WTC11 (cell line): ENCODE data around the gene PITPNC1. TPM values are rescaled to one million over a fixed set of nuclear protein-coding genes. Genes with fewer than 3 reads are reported as not detected.

Experiments used
- ATAC-seq: fragments of 200-7000 bp; cut with Tn5 transposase; 2 replicates; pipeline ENCODE4 v1.10.0; 2021; ENCODE audit warnings: mild to moderate bottlenecking, moderate library complexity
- CTCF ChIA-PET: fragments of 300-600 bp; sonication (Branson Sonifier 250); formaldehyde crosslinking; loops from one replicate; lab custom pipeline; 2021; ENCODE audit warnings: antibody characterized with exemption; lab: Charles Lee
- POLR2A ChIA-PET: fragments of 350-600 bp; sonication (Branson Sonifier 250); formaldehyde crosslinking; loops from one replicate; lab custom pipeline; 2021; ENCODE audit warnings: antibody characterized with exemption; lab: Charles Lee
- DNase-seq: peaks from one replicate; pipeline ENCODE4 v3.0.0; 2021; ENCODE audit warnings: low spot score
- H3K27ac Mint-ChIP-seq: 2 replicates; pipeline ENCODE4 v1.8.0; 2021; ENCODE audit warnings: mixed read lengths
- H3K27me3 Mint-ChIP-seq: 2 replicates; pipeline ENCODE4 v1.8.0; 2021; ENCODE audit warnings: low read depth, mild to moderate bottlenecking, moderate library complexity, mixed read lengths
- H3K36me3 Mint-ChIP-seq: 2 replicates; pipeline ENCODE4 v1.8.0; 2021; ENCODE audit warnings: mixed read lengths
- H3K4me1 Mint-ChIP-seq: 2 replicates; pipeline ENCODE4 v1.8.0; 2022; ENCODE audit warnings: mixed read lengths
- H3K4me3 Mint-ChIP-seq: 2 replicates; pipeline ENCODE4 v1.8.0; 2021; ENCODE audit warnings: mild to moderate bottlenecking, moderate library complexity, mixed read lengths
- H3K9me3 Mint-ChIP-seq: 2 replicates; pipeline ENCODE4 v1.8.0; 2021; ENCODE audit warnings: mixed read lengths
- AR ChIP-seq: fragments of 250-450 bp; sonication (Bioruptor Pico); IDR thresholded peaks from 2 replicates; pipeline ENCODE4 v1.9.0; 2021; ENCODE audit warnings: mild to moderate bottlenecking
- ATF6 ChIP-seq: sonication (generic); formaldehyde crosslinking; IDR thresholded peaks from 2 replicates; pipeline ENCODE4 v1.8.1; 2023; ENCODE audit warnings: mild to moderate bottlenecking, missing genetic modification reagents
- CREB1 ChIP-seq: sonication (generic); formaldehyde crosslinking; IDR thresholded peaks from 2 replicates; pipeline ENCODE4 v1.8.0; 2023; ENCODE audit warnings: mild to moderate bottlenecking, missing genetic modification reagents
- E2F1 ChIP-seq: sonication (generic); formaldehyde crosslinking; IDR thresholded peaks from 2 replicates; pipeline ENCODE4 v1.8.0; 2022; ENCODE audit warnings: mild to moderate bottlenecking, missing genetic modification reagents
- ELF4 ChIP-seq: sonication (generic); formaldehyde crosslinking; IDR thresholded peaks from 2 replicates; pipeline ENCODE4 v1.8.1; 2022; ENCODE audit warnings: low read depth, mild to moderate bottlenecking, moderate library complexity, missing genetic modification reagents
- FOXK1 ChIP-seq: sonication (generic); formaldehyde crosslinking; IDR thresholded peaks from 2 replicates; pipeline ENCODE4 v1.8.0; 2022; ENCODE audit warnings: mild to moderate bottlenecking, moderate library complexity, missing genetic modification reagents
- GTF2I ChIP-seq: fragments of 250-450 bp; sonication (Bioruptor Pico); conservative IDR thresholded peaks from 2 replicates; pipeline ENCODE4 v1.4.0; 2021; ENCODE audit warnings: mild to moderate bottlenecking
- MYBL2 ChIP-seq: sonication (generic); formaldehyde crosslinking; IDR thresholded peaks from 2 replicates; pipeline ENCODE4 v1.8.1; 2023; ENCODE audit warnings: mild to moderate bottlenecking, moderate library complexity, missing genetic modification reagents
- NFYB ChIP-seq: sonication (generic); formaldehyde crosslinking; conservative IDR thresholded peaks from 2 replicates; pipeline ENCODE4 v1.8.0; 2022; ENCODE audit warnings: low read depth, missing genetic modification reagents
- NR1H2 ChIP-seq: sonication (generic); formaldehyde crosslinking; IDR thresholded peaks from 2 replicates; pipeline ENCODE4 v1.9.0; 2021; ENCODE audit warnings: mild to moderate bottlenecking, moderate library complexity, missing genetic modification reagents
- OVOL2 ChIP-seq: fragments of 250-450 bp; sonication (Bioruptor Pico); IDR thresholded peaks from 2 replicates; pipeline ENCODE4 v1.9.0; 2021; ENCODE audit warnings: mild to moderate bottlenecking, borderline replicate concordance
- TCF7 ChIP-seq: sonication (generic); formaldehyde crosslinking; IDR thresholded peaks from 2 replicates; pipeline ENCODE4 v1.8.0; 2022; ENCODE audit warnings: mild to moderate bottlenecking, low read depth, missing genetic modification reagents, moderate library complexity
- ZNF219 ChIP-seq: sonication (generic); formaldehyde crosslinking; IDR thresholded peaks from 2 replicates; pipeline ENCODE4 v1.8.0; 2023; ENCODE audit warnings: missing genetic modification reagents, mild to moderate bottlenecking, borderline replicate concordance
- ZNF671 ChIP-seq: fragments of 250-450 bp; sonication (Bioruptor Pico); IDR thresholded peaks from 2 replicates; pipeline ENCODE4 v1.8.0; 2021; ENCODE audit warnings: mild to moderate bottlenecking
- ZSCAN18 ChIP-seq: fragments of 250-450 bp; sonication (Bioruptor Pico); IDR thresholded peaks from 2 replicates; pipeline ENCODE4 v2.1.2; 2022; ENCODE audit warnings: mild to moderate bottlenecking, moderate library complexity
- total RNA-seq: library from RNA; stranded (reverse); gene quantifications from 3 replicates; pipeline ENCODE4 v1.2.3, GENCODE V29; 2021
- TF ChIP-seq, protein P1 (sequence below): sonication (generic); formaldehyde crosslinking; IDR thresholded peaks from 2 replicates; pipeline ENCODE4 v1.8.0; 2022; ENCODE audit warnings: mild to moderate bottlenecking, missing genetic modification reagents
- TF ChIP-seq, protein P2 (sequence below): sonication (generic); formaldehyde crosslinking; IDR thresholded peaks from 2 replicates; pipeline ENCODE4 v1.8.1; 2023; ENCODE audit warnings: mild to moderate bottlenecking, moderate library complexity, missing genetic modification reagents
- TF ChIP-seq, protein P3 (sequence below): sonication (generic); formaldehyde crosslinking; IDR thresholded peaks from 2 replicates; pipeline ENCODE4 v1.8.1; 2022; ENCODE audit warnings: missing genetic modification reagents, borderline replicate concordance
- TF ChIP-seq, protein P4 (sequence below): sonication (generic); formaldehyde crosslinking; IDR thresholded peaks from 2 replicates; pipeline ENCODE4 v1.8.1; 2022; ENCODE audit warnings: low read depth, missing genetic modification reagents, borderline replicate concordance
- TF ChIP-seq, protein P5 (sequence below): sonication (generic); formaldehyde crosslinking; IDR thresholded peaks from 2 replicates; pipeline ENCODE4 v1.8.1; 2023; ENCODE audit warnings: mild to moderate bottlenecking, missing genetic modification reagents, borderline replicate concordance

PITPNC1 gene
- total RNA-seq, 1 experiment from 2014 or later: 39.8 TPM

GRCh38 chr17:67379251-67379630 is 2.2 kb downstream of the PITPNC1 start:
- ATAC-seq: no peak
- ChIA-PET POLR2A (interaction anchor here (0.5 to 1.5 kb wide), 5 partner anchors 13 to 330 kb away, joined by 3 to 4 read pairs (median 3); partner anchors contain the start of gene PSMD12), CTCF (interaction anchor here (0.5 to 3.2 kb wide), 37 partner anchors 9 to 1361 kb away, joined by 3 to 36 read pairs (median 4); no protein-coding TSS in a partner anchor)
- no peak for DNase-seq
- no peak for TF ChIP-seq AR
- no peak for TF ChIP-seq TCF7
- TF ChIP-seq CREB1 (CRISPR knock-in tag): no peak
- TF ChIP-seq, protein P1, sequence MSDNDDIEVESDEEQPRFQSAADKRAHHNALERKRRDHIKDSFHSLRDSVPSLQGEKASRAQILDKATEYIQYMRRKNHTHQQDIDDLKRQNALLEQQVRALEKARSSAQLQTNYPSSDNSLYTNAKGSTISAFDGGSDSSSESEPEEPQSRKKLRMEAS (CRISPR knock-in tag): no peak
- no peak for TF ChIP-seq ZNF219 (CRISPR knock-in tag)
- TF ChIP-seq GTF2I (CRISPR knock-in tag): no peak
- TF ChIP-seq, protein P2, sequence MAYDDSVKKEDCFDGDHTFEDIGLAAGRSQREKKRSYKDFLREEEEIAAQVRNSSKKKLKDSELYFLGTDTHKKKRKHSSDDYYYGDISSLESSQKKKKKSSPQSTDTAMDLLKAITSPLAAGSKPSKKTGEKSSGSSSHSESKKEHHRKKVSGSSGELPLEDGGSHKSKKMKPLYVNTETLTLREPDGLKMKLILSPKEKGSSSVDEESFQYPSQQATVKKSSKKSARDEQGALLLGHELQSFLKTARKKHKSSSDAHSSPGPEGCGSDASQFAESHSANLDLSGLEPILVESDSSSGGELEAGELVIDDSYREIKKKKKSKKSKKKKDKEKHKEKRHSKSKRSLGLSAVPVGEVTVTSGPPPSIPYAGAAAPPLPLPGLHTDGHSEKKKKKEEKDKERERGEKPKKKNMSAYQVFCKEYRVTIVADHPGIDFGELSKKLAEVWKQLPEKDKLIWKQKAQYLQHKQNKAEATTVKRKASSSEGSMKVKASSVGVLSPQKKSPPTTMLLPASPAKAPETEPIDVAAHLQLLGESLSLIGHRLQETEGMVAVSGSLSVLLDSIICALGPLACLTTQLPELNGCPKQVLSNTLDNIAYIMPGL (CRISPR knock-in tag): no peak
- TF ChIP-seq NFYB (CRISPR knock-in tag): no peak
- TF ChIP-seq NR1H2 (CRISPR knock-in tag): no peak
- TF ChIP-seq E2F1 (CRISPR knock-in tag): no peak
- TF ChIP-seq, protein P3, sequence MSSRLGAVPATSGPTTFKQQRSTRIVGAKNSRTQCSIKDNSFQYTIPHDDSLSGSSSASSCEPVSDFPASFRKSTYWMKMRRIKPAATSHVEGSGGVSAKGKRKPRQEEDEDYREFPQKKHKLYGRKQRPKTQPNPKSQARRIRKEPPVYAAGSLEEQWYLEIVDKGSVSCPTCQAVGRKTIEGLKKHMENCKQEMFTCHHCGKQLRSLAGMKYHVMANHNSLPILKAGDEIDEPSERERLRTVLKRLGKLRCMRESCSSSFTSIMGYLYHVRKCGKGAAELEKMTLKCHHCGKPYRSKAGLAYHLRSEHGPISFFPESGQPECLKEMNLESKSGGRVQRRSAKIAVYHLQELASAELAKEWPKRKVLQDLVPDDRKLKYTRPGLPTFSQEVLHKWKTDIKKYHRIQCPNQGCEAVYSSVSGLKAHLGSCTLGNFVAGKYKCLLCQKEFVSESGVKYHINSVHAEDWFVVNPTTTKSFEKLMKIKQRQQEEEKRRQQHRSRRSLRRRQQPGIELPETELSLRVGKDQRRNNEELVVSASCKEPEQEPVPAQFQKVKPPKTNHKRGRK: no peak
- no peak for TF ChIP-seq OVOL2 (CRISPR knock-in tag)
- no peak for TF ChIP-seq ZNF671 (CRISPR knock-in tag)
- TF ChIP-seq FOXK1 (CRISPR knock-in tag): no peak
- TF ChIP-seq MYBL2: no peak
- TF ChIP-seq, protein P4, sequence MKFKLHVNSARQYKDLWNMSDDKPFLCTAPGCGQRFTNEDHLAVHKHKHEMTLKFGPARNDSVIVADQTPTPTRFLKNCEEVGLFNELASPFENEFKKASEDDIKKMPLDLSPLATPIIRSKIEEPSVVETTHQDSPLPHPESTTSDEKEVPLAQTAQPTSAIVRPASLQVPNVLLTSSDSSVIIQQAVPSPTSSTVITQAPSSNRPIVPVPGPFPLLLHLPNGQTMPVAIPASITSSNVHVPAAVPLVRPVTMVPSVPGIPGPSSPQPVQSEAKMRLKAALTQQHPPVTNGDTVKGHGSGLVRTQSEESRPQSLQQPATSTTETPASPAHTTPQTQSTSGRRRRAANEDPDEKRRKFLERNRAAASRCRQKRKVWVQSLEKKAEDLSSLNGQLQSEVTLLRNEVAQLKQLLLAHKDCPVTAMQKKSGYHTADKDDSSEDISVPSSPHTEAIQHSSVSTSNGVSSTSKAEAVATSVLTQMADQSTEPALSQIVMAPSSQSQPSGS: no peak
- no peak for TF ChIP-seq ATF6 (CRISPR knock-in tag)
- no peak for TF ChIP-seq ZSCAN18 (CRISPR knock-in tag)
- TF ChIP-seq, protein P5, sequence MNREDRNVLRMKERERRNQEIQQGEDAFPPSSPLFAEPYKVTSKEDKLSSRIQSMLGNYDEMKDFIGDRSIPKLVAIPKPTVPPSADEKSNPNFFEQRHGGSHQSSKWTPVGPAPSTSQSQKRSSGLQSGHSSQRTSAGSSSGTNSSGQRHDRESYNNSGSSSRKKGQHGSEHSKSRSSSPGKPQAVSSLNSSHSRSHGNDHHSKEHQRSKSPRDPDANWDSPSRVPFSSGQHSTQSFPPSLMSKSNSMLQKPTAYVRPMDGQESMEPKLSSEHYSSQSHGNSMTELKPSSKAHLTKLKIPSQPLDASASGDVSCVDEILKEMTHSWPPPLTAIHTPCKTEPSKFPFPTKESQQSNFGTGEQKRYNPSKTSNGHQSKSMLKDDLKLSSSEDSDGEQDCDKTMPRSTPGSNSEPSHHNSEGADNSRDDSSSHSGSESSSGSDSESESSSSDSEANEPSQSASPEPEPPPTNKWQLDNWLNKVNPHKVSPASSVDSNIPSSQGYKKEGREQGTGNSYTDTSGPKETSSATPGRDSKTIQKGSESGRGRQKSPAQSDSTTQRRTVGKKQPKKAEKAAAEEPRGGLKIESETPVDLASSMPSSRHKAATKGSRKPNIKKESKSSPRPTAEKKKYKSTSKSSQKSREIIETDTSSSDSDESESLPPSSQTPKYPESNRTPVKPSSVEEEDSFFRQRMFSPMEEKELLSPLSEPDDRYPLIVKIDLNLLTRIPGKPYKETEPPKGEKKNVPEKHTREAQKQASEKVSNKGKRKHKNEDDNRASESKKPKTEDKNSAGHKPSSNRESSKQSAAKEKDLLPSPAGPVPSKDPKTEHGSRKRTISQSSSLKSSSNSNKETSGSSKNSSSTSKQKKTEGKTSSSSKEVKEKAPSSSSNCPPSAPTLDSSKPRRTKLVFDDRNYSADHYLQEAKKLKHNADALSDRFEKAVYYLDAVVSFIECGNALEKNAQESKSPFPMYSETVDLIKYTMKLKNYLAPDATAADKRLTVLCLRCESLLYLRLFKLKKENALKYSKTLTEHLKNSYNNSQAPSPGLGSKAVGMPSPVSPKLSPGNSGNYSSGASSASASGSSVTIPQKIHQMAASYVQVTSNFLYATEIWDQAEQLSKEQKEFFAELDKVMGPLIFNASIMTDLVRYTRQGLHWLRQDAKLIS (CRISPR knock-in tag): no peak
- no peak for TF ChIP-seq ELF4 (CRISPR knock-in tag)
- H3K36me3 Mint-ChIP-seq: peaks cover 17% of the 10 kb centered on the region
- peak overlapping the region; percentile 84 for H3K27ac Mint-ChIP-seq
- H3K27me3 Mint-ChIP-seq: no peaks in the 10 kb centered on the region; the same call in 1 of the 2 replicates
- H3K9me3 Mint-ChIP-seq: peaks cover 9% of the 10 kb centered on the region
- H3K4me1 Mint-ChIP-seq: peaks cover 35% of the 10 kb centered on the region
- peak overlapping the region; percentile 78 for H3K4me3 Mint-ChIP-seq
